Measurements from ENCODE around the gene NME4. TPM values are rescaled to one million over a fixed set of nuclear protein-coding genes. Genes with fewer than 3 reads are reported as not detected.

NME4 gene
- total RNA-seq, 1 donor from 2014 or later, result 82.6 TPM

DNA sequence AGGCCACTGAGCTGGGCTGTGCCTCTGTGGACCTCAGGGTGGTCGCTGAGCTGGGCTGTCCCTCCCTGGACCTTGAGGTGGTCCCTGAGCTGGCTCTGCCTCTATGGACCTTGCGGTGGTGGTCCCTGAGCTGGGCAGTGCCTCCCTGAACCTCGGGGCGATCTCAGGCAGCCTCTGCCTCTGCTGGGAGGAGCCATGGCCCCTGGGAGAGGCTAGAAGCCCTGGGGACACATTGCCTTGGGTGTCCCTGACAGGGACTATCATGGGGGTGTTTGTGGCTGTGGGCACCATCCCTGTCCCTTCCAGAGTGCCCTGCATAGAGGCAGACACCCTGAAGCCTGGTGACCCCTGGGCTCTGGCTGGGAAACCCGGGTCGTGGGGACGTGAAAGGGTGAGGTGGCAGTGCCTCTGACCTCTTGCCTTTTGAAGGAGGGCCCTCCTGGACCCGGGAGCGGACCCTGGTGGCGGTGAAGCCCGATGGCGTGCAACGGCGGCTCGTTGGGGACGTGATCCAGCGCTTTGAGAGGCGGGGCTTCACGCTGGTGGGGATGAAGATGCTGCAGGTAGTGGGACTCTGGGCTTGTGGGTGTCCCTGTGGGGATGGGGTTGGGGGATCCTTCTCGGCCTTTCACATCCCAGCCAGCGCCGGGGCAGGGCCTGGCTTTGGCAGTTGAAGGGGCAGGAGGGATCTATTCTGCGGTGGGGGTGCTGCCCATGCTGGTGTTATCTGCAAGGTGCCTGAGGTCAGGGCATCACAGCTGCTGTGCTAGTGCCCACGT lies 1.8 kb downstream of the NME4 start:
- Mint-ChIP-seq H3K36me3 (ENCODE audit: unreplicated experiment) (no peaks in the 10 kb centered on the region), H3K4me3 (ENCODE audit: unreplicated experiment) (peak overlapping the region; percentile 59)

DNA sequence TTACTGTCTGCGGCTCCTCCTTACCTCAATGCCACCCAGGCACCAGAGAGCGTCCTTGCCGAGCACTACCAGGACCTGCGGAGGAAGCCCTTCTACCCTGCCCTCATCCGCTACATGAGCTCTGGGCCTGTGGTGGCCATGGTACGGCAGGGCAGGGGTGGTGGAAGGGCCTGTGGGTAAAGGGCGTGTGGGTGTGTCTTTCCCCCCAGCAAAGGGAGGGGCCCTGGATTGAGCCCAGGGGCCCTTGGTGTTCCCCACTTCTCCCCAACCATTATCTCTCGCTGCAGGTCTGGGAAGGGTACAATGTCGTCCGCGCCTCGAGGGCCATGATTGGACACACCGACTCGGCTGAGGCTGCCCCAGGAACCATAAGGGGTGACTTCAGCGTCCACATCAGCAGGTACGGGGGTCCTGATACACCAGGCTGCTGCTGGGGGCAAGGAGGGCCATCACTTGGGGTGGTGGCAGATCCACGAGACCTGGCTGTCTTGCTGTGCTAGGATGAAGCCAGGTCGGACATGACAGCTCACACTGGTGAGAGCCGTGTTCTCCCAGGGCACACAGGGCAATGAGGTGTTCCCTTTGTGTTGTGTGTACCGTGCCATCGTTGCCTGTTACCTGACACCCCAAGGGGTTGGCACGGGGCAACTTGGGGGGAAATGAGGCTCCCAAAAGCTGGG lies 2.5 kb downstream of the NME4 start:
- H3K36me3 Mint-ChIP-seq (ENCODE audit: unreplicated experiment), result no peaks in the 10 kb centered on the region
- TF ChIP-seq CTCF (IDR thresholded peaks at IDR 0.05; ENCODE audit: partially characterized antibody, unreplicated experiment), result no peak
- H3K4me1 Mint-ChIP-seq (ENCODE audit: low read depth, unreplicated experiment), result peaks cover 8% of the 10 kb centered on the region
- no peak overlapping the region for H3K27ac Mint-ChIP-seq (ENCODE audit: unreplicated experiment)
- no peak overlapping the region for H3K4me3 Mint-ChIP-seq (ENCODE audit: unreplicated experiment)
- peaks cover 6% of the 10 kb centered on the region for H3K9me3 Mint-ChIP-seq (ENCODE audit: unreplicated experiment)
- DNase-seq, result no peak
- H3K27me3 Mint-ChIP-seq (ENCODE audit: unreplicated experiment), result peaks cover 9% of the 10 kb centered on the region

More for the DNA sequence above, 1.8 kb downstream of the NME4 start:
- peaks cover 8% of the 10 kb centered on the region for H3K4me1 Mint-ChIP-seq (ENCODE audit: low read depth, unreplicated experiment)
- H3K9me3 Mint-ChIP-seq (ENCODE audit: unreplicated experiment), result peaks cover 6% of the 10 kb centered on the region
- H3K27me3 Mint-ChIP-seq (ENCODE audit: unreplicated experiment), result peaks cover 9% of the 10 kb centered on the region
- no peak for TF ChIP-seq CTCF (IDR thresholded peaks at IDR 0.05; ENCODE audit: partially characterized antibody, unreplicated experiment)
- no peak for DNase-seq
- H3K27ac Mint-ChIP-seq (ENCODE audit: unreplicated experiment), result no peak overlapping the region

DNA sequence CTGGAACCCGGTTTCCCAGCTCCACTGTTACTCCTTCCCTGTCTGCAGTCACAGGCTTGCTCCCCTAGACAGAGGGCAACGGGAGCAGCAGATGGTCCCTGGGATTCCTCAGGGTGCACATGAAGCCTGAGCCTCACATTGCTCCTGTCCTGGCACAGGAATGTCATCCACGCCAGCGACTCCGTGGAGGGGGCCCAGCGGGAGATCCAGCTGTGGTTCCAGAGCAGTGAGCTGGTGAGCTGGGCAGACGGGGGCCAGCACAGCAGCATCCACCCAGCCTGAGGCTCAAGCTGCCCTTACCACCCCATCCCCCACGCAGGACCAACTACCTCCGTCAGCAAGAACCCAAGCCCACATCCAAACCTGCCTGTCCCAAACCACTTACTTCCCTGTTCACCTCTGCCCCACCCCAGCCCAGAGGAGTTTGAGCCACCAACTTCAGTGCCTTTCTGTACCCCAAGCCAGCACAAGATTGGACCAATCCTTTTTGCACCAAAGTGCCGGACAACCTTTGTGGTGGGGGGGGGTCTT lies 3.1 kb downstream of the NME4 start:
- H3K4me1 Mint-ChIP-seq (ENCODE audit: low read depth, unreplicated experiment), result peaks cover 8% of the 10 kb centered on the region
- H3K4me3 Mint-ChIP-seq (ENCODE audit: unreplicated experiment), result peak overlapping the region; percentile 81
- H3K36me3 Mint-ChIP-seq (ENCODE audit: unreplicated experiment), result no peaks in the 10 kb centered on the region
- H3K27ac Mint-ChIP-seq (ENCODE audit: unreplicated experiment), result peak overlapping the region; percentile 75
- DNase-seq, result no peak
- no peak for TF ChIP-seq CTCF (IDR thresholded peaks at IDR 0.05; ENCODE audit: partially characterized antibody, unreplicated experiment)
- peaks cover 9% of the 10 kb centered on the region for H3K27me3 Mint-ChIP-seq (ENCODE audit: unreplicated experiment)
- peaks cover 6% of the 10 kb centered on the region for H3K9me3 Mint-ChIP-seq (ENCODE audit: unreplicated experiment)

- H3K4me3 Mint-ChIP-seq (ENCODE audit: unreplicated experiment), result peak within 1 kb of the TSS; percentile 83
- peaks cover 7% of the 10 kb centered on the region for H3K4me1 Mint-ChIP-seq (ENCODE audit: low read depth, unreplicated experiment)
- H3K36me3 Mint-ChIP-seq (ENCODE audit: unreplicated experiment), result no peaks in the 10 kb centered on the region
- peaks cover 6% of the 10 kb centered on the region for H3K9me3 Mint-ChIP-seq (ENCODE audit: unreplicated experiment)
- TF ChIP-seq CTCF (IDR thresholded peaks at IDR 0.05; ENCODE audit: partially characterized antibody, unreplicated experiment), result peak; percentile 38
- H3K27me3 Mint-ChIP-seq (ENCODE audit: unreplicated experiment), result peaks cover 7% of the 10 kb centered on the region
- peak within 1 kb of the TSS; percentile 80 for H3K27ac Mint-ChIP-seq (ENCODE audit: unreplicated experiment)
- DNase-seq, result peak; percentile 99
These were observed 4.7 kb downstream of the NME4 start, which contains the start of gene DECR2 for GRCh38 chr16:401468-402348. DECR2 (plus strand) TSS chr16:401885; CDS start chr16:401964, 79 bp downstream.
